ENCODE measurements around the gene TM4SF1. TPM values are rescaled to one million over a fixed set of nuclear protein-coding genes. Genes with fewer than 3 reads are reported as not detected.

Gene TM4SF1
- polyA plus RNA-seq, 1 of the 3 experiments (the other 2 are of a cell fraction): 209 TPM

DNA sequence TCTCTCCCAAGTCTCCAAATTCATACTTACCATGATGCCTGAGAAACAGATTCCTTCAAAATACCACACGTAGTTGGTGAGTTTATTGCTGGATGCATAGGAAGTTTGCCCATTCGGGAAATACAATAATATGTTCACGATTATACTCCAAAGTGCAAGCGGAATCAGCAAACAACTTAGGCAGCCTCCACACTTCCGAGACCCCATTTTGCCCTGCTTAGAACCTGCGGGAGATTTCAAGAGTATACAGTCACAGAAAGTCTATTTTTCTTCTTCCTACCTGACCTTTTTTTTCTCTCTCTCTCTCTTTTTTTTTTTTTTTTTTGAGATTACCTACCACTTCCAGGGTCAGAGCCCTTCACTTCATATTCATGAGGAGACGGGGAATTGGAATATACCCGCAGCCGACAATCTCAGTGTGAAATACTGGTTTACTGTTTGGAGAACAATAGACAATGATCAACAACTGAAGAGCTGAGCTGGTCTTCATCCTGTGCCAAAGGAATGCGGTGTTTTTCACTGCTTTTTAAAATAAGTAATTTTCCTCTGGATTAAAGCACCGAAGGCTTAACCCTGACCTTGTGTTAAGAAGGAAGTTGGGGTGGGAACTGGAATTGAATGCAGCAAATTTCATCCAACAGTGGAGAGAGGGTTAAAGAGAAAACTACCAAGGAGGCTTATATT lies 44.1 kb downstream of the TM4SF1 start, which contains the start of gene TM4SF18:
TSS of gene TM4SF18 (minus strand) at position 461 of the 684 bp plus-strand sequence. CDS start at position 207, 254 bp downstream.
- no peak within 1 kb of the TSS for H3K4me2 ChIP-seq
- WGBS (ENCODE audit: low lambda C conversion rate): 66% methylated on average over 11 of the region's 11 CpGs
- H3K9me3 ChIP-seq: no peaks in the 10 kb centered on the region
- DNase-seq: no peak
- peak within 1 kb of the TSS; percentile 54; the same call in 1 of the 2 replicates for H2AFZ ChIP-seq (ENCODE audit: low read depth)
- peaks cover 7 to 30% of the 10 kb centered on the region in 2 experiments; a peak in 3 of 4 replicates for H3K4me1 ChIP-seq (ENCODE audit: control insufficient read depth in 1 of 2, insufficient read depth in 2 of 2, low read depth in 1 of 2, low read length in 1 of 2)
- POLR2A ChIA-PET: no interaction called here
- H3F3A ChIP-seq (replicated peaks; ENCODE audit: insufficient read depth): peaks cover 16% of the 10 kb centered on the region
- H3K79me2 ChIP-seq (ENCODE audit: insufficient read depth): no peaks in the 10 kb centered on the region
- CTCF ChIA-PET: interaction anchor here (0.9 to 1.3 kb wide), 4 partner anchors 17 to 378 kb away, joined by 3 to 4 read pairs (median 4); no protein-coding TSS in a partner anchor
- H3K4me3 ChIP-seq (ENCODE audit: low read depth in 2 of 2, low read length in 1 of 2): no peak within 1 kb of the TSS
- no peaks in the 10 kb centered on the region for H3K9me2 ChIP-seq
- H3K27me3 ChIP-seq (ENCODE audit: insufficient read depth): no peaks in the 10 kb centered on the region
- H3K36me3 ChIP-seq (replicated peaks in 1 of 2; ENCODE audit: control insufficient read depth in 1 of 2, insufficient read depth in 2 of 2, low read length in 1 of 2): no peaks in the 10 kb centered on the region
- peak within 1 kb of the TSS; percentile 5 to 49 for H3K27ac ChIP-seq (ENCODE audit: low read depth in 2 of 2, low read length in 1 of 2)
- no peaks in the 10 kb centered on the region for H4K20me1 ChIP-seq (ENCODE audit: insufficient read depth)
- no peak for TF ChIP-seq RXRA (IDR thresholded peaks at IDR 0.05; ENCODE audit: borderline replicate concordance, low read depth)
- no peak for TF ChIP-seq NFIC (IDR thresholded peaks at IDR 0.05; ENCODE audit: borderline replicate concordance)
- TF ChIP-seq SIN3A (IDR thresholded peaks at IDR 0.05; ENCODE audit: borderline replicate concordance, low read depth, low read length): no peak
- TF ChIP-seq TAF1 (IDR thresholded peaks at IDR 0.05; ENCODE audit: borderline replicate concordance, low read depth, low read length): no peak
- no peak within 1 kb of the TSS for H3K9ac ChIP-seq

DNA sequence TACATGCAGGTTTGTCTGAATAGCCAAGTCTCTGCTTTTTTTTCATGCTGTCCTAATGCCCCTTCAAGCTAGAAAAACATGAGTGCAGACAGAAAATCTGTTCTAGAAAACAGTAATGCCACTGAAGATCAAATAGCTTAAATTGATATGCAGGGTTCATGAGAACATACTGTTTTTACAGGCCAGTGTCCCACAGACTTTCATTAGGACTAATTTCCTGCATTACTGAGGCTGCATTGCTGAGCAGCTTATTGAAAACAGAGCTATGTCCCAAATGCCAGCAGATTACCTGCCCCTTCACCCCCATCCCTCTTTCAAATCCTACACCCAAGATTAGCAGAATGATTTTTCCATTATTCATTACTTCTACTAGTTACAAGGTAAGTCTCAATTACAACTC lies 44.7 kb downstream of the TM4SF1 start:
- ChIA-PET CTCF (interaction anchor here (0.9 to 1.3 kb wide), 3 partner anchors 18 to 212 kb away, joined by 3 to 4 read pairs (median 3); no protein-coding TSS in a partner anchor), POLR2A (no interaction called here)
- Histone ChIP-seq H3K9me2 (no peaks in the 10 kb centered on the region), H3F3A (replicated peaks; ENCODE audit: insufficient read depth) (peaks cover 16% of the 10 kb centered on the region), H3K79me2 (ENCODE audit: insufficient read depth) (no peaks in the 10 kb centered on the region), H2AFZ (ENCODE audit: low read depth) (peak overlapping the region; percentile 54; the same call in 1 of the 2 replicates), H4K20me1 (ENCODE audit: insufficient read depth) (no peaks in the 10 kb centered on the region), H3K27ac (ENCODE audit: low read depth in 2 of 2, low read length in 1 of 2) (peak overlapping the region; percentile 5 to 49), H3K36me3 (replicated peaks in 1 of 2; ENCODE audit: control insufficient read depth in 1 of 2, insufficient read depth in 2 of 2, low read length in 1 of 2) (no peaks in the 10 kb centered on the region), H3K4me3 (ENCODE audit: low read depth in 2 of 2, low read length in 1 of 2) (no peak overlapping the region), H3K9me3 (no peaks in the 10 kb centered on the region), H3K9ac (no peak overlapping the region), H3K27me3 (ENCODE audit: insufficient read depth) (no peaks in the 10 kb centered on the region), H3K4me1 (ENCODE audit: control insufficient read depth in 1 of 2, insufficient read depth in 2 of 2, low read depth in 1 of 2, low read length in 1 of 2) (peaks cover 7 to 30% of the 10 kb centered on the region in 2 experiments; a peak in 3 of 4 replicates), H3K4me2 (no peak overlapping the region)
- DNase-seq: no peak
- TF ChIP-seq CHD2 (IDR thresholded peaks at IDR 0.05; ENCODE audit: low read length, partially characterized antibody) (no peak), EZH2phosphoT487 (IDR thresholded peaks at IDR 0.05; ENCODE audit: borderline replicate concordance, low read depth) (no peak), NRF1 (IDR thresholded peaks at IDR 0.05; ENCODE audit: low read depth, low read length) (no peak), RXRA (IDR thresholded peaks at IDR 0.05; ENCODE audit: borderline replicate concordance, low read depth) (no peak), SIN3A (IDR thresholded peaks at IDR 0.05; ENCODE audit: borderline replicate concordance, low read depth, low read length) (no peak), FOSL2 (IDR thresholded peaks at IDR 0.05; ENCODE audit: borderline replicate concordance, low read depth) (no peak), TAF1 (IDR thresholded peaks at IDR 0.05; ENCODE audit: borderline replicate concordance, low read depth, low read length) (no peak), YY1 (IDR thresholded peaks at IDR 0.05; ENCODE audit: low read depth) (no peak)
- TF ChIP-seq, protein P1, sequence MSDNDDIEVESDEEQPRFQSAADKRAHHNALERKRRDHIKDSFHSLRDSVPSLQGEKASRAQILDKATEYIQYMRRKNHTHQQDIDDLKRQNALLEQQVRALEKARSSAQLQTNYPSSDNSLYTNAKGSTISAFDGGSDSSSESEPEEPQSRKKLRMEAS (IDR thresholded peaks at IDR 0.05; ENCODE audit: low read depth): no peak
